OCI-LY3 (cell line): Measurements from ENCODE around the gene EIF2B1.
"Not testable (repeated sequence)": the region's sequence is repeated elsewhere in the genome, so short reads cannot be mapped to it uniquely, and the experiment has no call there.

Source experiments
- H2AFZ ChIP-seq: fragments of 200-600, 300-600 bp; shearing (Covaris generic); 2 replicates; pipeline ENCODE4 v1.6.0; 2014; ENCODE audit warnings: antibody characterized with exemption, low read depth, low read length
- H3K27ac ChIP-seq: fragments of 200-600, 300-600 bp; sonication (generic); 2 replicates; pipeline ENCODE4 v1.5.1; 2014; ENCODE audit warnings: mild to moderate bottlenecking, low read length, moderate library complexity, mixed read lengths
- H3K27me3 ChIP-seq: fragments of 200-600, 300-600 bp; sonication (generic); 2 replicates; pipeline ENCODE4 v1.6.1; 2014; ENCODE audit warnings: low read depth, low read length, mixed read lengths
- H3K36me3 ChIP-seq: fragments of 200-600, 300-600 bp; sonication (generic); replicated peaks from 2 replicates; pipeline ENCODE3; 2014; ENCODE audit warnings: low read depth, low read length, mixed read lengths
- H3K4me1 ChIP-seq: fragments of 300-600, 200-600 bp; sonication (generic); 2 replicates; pipeline ENCODE4 v1.6.1; 2014; ENCODE audit warnings: low read length, mixed read lengths
- H3K4me2 ChIP-seq: fragments of 200-600, 300-600 bp; sonication (generic); 2 replicates; pipeline ENCODE4 v1.6.1; 2014; ENCODE audit warnings: low read length, mixed read lengths
- H3K4me3 ChIP-seq: fragments of 300-600, 200-600 bp; sonication (generic); 2 replicates; pipeline ENCODE4 v1.5.1; 2014; ENCODE audit warnings: antibody characterized with exemption, mild to moderate bottlenecking, low read length, moderate library complexity
- H3K79me2 ChIP-seq: fragments of 300-600, 200-600 bp; shearing (Covaris generic); 2 replicates; pipeline ENCODE4 v1.6.1; 2014; ENCODE audit warnings: mild to moderate bottlenecking, low read length, mixed read lengths
- H3K9ac ChIP-seq: fragments of 300-600, 200-600 bp; shearing (Covaris generic); 2 replicates; pipeline ENCODE4 v1.6.0; 2014; ENCODE audit warnings: mild to moderate bottlenecking, low read length, moderate library complexity
- H3K9me3 ChIP-seq: fragments of 200-600, 300-600 bp; shearing (Covaris generic); 2 replicates; pipeline ENCODE4 v1.6.1; 2014; ENCODE audit warnings: low read length, mixed read lengths; ENCODE audit not compliant: insufficient read depth
- H4K20me1 ChIP-seq: fragments of 200-600, 300-600 bp; sonication (generic); 2 replicates; pipeline ENCODE4 v1.6.1; 2016; ENCODE audit warnings: low read length, mixed read lengths; ENCODE audit not compliant: insufficient read depth
- EZH2phosphoT487 ChIP-seq: fragments of 200-600 bp; shearing (Covaris generic); IDR thresholded peaks from 2 replicates; pipeline ENCODE4 v1.6.1; 2018; ENCODE audit warnings: antibody characterized with exemption, mixed run types, low read depth
- TF ChIP-seq, protein P1 (sequence below): fragments of 200-600, 300-600 bp; sonication (generic); IDR thresholded peaks from 2 replicates; pipeline ENCODE4 v1.5.1; 2014; ENCODE audit warnings: antibody characterized with exemption, low read length, low read depth

The EIF2B1 gene

DNA sequence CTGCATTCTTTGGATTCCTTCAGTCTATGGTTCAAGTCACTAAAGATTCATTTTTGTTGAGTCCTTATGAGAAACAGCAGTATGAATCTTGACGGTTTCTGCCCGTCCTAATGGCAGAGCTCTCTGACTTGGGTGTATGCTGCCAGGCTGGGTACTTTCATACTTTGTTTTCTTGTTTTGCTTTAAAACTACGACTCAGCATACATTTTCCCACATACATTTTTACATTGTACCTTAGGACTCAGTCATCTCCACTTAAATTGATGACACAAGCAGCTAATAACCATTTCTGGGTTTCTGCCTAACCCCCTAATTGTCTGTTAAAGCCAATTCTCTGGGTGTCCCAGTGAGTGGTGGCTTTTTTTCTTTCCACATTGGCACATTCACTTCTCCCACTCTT, 36.4 kb downstream of the EIF2B1 start:
- no peak overlapping the region for H3K27ac ChIP-seq
- H3K36me3 ChIP-seq: peaks cover 32% of the 10 kb centered on the region
- no peak overlapping the region for H2AFZ ChIP-seq
- no peak overlapping the region for H3K9ac ChIP-seq
- H3K4me2 ChIP-seq: no peak overlapping the region
- TF ChIP-seq, protein P1, sequence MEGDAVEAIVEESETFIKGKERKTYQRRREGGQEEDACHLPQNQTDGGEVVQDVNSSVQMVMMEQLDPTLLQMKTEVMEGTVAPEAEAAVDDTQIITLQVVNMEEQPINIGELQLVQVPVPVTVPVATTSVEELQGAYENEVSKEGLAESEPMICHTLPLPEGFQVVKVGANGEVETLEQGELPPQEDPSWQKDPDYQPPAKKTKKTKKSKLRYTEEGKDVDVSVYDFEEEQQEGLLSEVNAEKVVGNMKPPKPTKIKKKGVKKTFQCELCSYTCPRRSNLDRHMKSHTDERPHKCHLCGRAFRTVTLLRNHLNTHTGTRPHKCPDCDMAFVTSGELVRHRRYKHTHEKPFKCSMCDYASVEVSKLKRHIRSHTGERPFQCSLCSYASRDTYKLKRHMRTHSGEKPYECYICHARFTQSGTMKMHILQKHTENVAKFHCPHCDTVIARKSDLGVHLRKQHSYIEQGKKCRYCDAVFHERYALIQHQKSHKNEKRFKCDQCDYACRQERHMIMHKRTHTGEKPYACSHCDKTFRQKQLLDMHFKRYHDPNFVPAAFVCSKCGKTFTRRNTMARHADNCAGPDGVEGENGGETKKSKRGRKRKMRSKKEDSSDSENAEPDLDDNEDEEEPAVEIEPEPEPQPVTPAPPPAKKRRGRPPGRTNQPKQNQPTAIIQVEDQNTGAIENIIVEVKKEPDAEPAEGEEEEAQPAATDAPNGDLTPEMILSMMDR: no peak
- no peak for TF ChIP-seq EZH2phosphoT487
- H3K27me3 ChIP-seq: no peaks in the 10 kb centered on the region
- peaks cover 15% of the 10 kb centered on the region for H4K20me1 ChIP-seq
- no peaks in the 10 kb centered on the region for H3K9me3 ChIP-seq
- H3K4me1 ChIP-seq: peaks cover 5% of the 10 kb centered on the region; the same call in 1 of the 2 replicates
- peaks cover 62% of the 10 kb centered on the region for H3K79me2 ChIP-seq
- H3K4me3 ChIP-seq: no peak overlapping the region

DNA sequence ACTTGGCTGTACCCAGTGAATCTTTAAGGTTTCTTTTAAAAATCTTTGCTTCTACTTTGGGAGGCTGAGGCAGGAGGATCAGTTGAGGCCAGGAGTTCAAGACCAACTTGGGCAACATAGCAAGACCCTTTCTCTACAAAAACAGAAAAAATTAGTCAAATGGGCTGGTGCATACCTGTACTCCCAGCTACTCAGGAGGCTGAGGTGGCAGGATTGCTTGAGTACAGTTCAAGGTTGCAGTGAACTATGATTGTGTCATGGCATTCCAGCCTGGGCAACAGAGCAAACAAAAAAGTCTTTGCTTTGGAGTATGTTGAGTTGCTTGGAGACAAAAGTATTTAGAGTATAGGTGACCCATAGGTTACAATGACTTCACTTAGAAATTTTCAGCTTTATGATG, 37.8 kb downstream of the EIF2B1 start:
- Histone ChIP-seq H3K36me3 (peaks cover 41% of the 10 kb centered on the region), H2AFZ (no peak overlapping the region), H3K9me3 (no peaks in the 10 kb centered on the region), H3K27me3 (no peaks in the 10 kb centered on the region), H3K4me2 (no peak overlapping the region), H3K79me2 (peaks cover 61% of the 10 kb centered on the region), H4K20me1 (peaks cover 21% of the 10 kb centered on the region), H3K4me1 (peaks cover under 1% of the 10 kb centered on the region; the same call in 1 of the 2 replicates), H3K27ac (no peak overlapping the region), H3K9ac (no peak overlapping the region), H3K4me3 (no peak overlapping the region)
- TF ChIP-seq EZH2phosphoT487: no peak
- TF ChIP-seq, protein P1: no peak

DNA sequence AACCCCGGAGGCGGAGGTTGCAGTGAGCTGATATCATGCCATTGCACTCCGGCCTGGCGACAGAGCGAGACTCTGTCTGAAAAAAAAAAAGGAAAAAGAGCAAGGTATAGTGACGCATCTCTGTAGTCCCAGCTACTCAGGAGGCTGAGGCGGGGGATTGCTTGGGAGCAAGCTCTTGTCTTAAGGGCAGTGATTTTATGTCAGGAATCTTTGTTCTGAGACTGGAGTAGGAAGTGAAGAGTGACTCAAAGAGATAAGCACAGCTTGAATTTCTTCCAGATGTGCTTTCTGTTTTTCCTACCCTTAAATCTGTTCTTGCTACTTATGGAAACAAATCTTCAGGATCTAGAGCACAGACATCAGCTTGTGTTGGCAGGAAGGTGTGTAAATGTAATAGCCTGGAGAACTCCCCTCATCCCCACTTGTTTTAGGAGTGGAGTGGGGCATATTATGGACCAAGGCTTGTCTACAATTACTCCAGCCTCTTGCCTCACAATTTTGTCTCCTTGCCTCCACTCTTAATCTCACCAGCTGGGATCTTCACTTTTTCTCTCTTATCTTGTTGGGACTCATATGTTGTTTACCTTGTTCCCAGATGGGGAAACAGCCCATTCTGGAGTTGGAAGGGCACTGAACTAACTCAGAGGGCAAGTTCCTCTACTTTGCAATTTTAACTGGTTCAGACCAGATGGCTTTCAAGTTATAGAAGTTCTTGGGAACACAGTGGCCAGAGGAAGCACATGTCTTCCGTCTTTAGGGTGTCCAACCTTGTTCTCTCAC, 41.6 kb downstream of the EIF2B1 start:
- peaks cover 53% of the 10 kb centered on the region for H3K36me3 ChIP-seq

DNA sequence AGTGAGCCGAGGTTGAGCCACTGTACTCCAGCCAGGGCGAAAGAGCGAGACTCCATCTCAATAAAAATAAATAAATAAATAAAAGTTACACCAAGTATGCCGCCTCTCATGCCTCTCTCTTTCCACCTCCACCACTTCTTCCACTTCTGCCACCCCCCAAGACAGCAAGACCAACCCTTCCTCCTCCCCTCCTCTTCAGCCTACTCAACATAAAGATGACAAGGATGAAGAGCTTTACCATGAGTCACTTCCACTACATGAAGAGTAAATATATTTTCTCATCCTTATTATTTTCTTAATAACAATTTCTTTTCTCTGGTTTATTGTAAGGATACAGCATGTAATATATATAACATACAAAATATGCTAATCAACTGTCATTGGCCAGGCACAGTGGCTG, 52.7 kb downstream of the EIF2B1 start:
- no peak for TF ChIP-seq EZH2phosphoT487
- TF ChIP-seq, protein P1: no peak
- Histone ChIP-seq H3K27me3 (no peaks in the 10 kb centered on the region), H3K27ac (no peak overlapping the region), H3K4me2 (no peak overlapping the region), H3K9ac (no peak overlapping the region), H2AFZ (no peak overlapping the region), H3K4me3 (no peak overlapping the region), H4K20me1 (peaks cover 6% of the 10 kb centered on the region; the same call in 1 of the 2 replicates), H3K9me3 (no peaks in the 10 kb centered on the region), H3K4me1 (peaks cover 20% of the 10 kb centered on the region), H3K79me2 (peaks cover 34% of the 10 kb centered on the region), H3K36me3 (peaks cover 4% of the 10 kb centered on the region)

More for the DNA sequence above, 41.6 kb downstream of the EIF2B1 start:
- Histone ChIP-seq H3K27me3 (no peaks in the 10 kb centered on the region), H2AFZ (no peak overlapping the region), H3K4me1 (no peaks in the 10 kb centered on the region), H3K79me2 (peaks cover 84% of the 10 kb centered on the region), H3K9me3 (no peaks in the 10 kb centered on the region), H3K4me3 (no peak overlapping the region), H3K27ac (no peak overlapping the region), H4K20me1 (peaks cover 32% of the 10 kb centered on the region), H3K4me2 (no peak overlapping the region), H3K9ac (no peak overlapping the region)
- TF ChIP-seq, protein P1: no peak
- TF ChIP-seq EZH2phosphoT487: no peak

DNA sequence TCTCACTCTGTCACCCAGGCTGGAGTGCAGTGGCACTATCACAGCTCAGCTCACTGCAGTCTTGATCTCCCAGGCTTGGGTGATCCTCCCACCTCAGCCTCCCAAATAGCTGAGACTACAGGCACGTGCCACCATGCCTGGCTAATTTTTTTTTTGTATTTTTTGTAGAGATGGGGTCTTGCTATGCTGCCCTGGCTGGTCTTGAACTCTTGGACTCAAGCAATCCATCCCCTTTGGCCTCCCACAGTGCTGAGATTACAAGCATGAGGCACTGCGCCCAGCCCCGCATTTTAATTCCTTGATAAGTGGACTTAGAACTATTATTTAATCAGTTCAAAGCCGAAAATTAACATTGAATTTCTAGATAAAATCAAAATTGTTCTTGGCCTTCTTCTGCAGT, 54.7 kb downstream of the EIF2B1 start:
- not testable (repeated sequence) for H3K9me3 ChIP-seq, H3K27ac ChIP-seq, H4K20me1 ChIP-seq, H3K4me2 ChIP-seq, H3K27me3 ChIP-seq, H3K9ac ChIP-seq, H3K4me3 ChIP-seq, H2AFZ ChIP-seq, H3K36me3 ChIP-seq
- Histone ChIP-seq H3K79me2 (peaks cover 16% of the 10 kb centered on the region), H3K4me1 (peaks cover 15% of the 10 kb centered on the region)
